ENCODE data around the gene RAI1. TPM values are rescaled to one million over a fixed set of nuclear protein-coding genes. Genes with fewer than 3 reads are reported as not detected.
A peak's percentile ranks its signal among the peaks of the same experiment; 100 is the strongest.

RAI1 gene
- total and polyA plus RNA-seq, 2 of the 13 experiments (the other 11 are each of a cell fraction or from before 2014, with no cell fraction given): 3.4 to 5.2 TPM

DNA sequence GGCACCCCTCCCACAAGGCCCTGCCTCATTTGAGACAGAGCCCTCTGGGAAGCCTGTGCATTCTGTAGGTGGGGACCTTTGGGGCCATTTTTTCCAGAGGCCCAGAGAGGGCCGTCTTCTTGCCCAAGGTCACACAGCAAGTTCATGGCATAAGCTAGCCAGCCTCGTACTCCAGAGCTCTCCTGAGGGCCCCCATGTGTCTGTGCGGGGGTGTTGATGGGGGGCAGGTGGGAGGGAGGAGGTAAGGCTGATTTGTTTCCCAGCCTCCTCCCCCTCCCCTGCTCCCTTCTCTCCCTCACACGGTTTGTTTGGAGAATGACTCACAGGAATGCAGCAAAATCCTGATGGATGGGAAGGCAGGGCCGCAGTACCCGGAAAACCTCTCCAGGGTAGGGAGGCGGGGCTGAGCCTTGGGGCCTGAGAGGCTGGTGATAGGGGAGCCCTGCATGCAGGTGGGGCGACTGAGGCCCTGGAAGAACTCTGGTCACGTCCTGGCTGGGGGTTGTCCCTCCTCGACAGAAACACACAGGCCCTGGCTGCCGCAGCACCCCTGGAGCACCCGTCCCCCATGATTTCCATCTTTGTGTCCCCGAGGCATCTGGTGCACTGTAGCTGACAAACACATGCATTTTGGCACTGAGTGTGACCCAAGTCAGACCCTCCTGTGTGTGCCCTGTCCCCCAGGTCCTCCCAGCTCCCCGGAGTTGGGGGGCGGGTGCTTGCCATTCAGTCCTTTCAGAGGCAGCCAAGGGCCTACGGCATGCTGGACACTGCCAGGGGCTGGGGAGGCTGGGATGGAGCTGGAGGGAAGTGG lies 29.7 kb downstream of the RAI1 start (continued):
- no peak for TF ChIP-seq GLI4 (CRISPR knock-in tag; IDR thresholded peaks at IDR 0.05; ENCODE audit: borderline replicate concordance)
- no peak for TF ChIP-seq CHCHD3 (CRISPR knock-in tag; IDR thresholded peaks at IDR 0.05)
- TF ChIP-seq ZNF317 (CRISPR knock-in tag; IDR thresholded peaks at IDR 0.05): no peak
- TF ChIP-seq, protein P1, sequence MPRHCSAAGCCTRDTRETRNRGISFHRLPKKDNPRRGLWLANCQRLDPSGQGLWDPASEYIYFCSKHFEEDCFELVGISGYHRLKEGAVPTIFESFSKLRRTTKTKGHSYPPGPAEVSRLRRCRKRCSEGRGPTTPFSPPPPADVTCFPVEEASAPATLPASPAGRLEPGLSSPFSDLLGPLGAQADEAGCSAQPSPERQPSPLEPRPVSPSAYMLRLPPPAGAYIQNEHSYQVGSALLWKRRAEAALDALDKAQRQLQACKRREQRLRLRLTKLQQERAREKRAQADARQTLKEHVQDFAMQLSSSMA (CRISPR knock-in tag; IDR thresholded peaks at IDR 0.05): no peak
- TF ChIP-seq GPN1 (CRISPR knock-in tag; IDR thresholded peaks at IDR 0.05; ENCODE audit: borderline replicate concordance): no peak
- TF ChIP-seq, protein P2, sequence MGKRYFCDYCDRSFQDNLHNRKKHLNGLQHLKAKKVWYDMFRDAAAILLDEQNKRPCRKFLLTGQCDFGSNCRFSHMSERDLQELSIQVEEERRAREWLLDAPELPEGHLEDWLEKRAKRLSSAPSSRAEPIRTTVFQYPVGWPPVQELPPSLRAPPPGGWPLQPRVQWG (CRISPR knock-in tag; IDR thresholded peaks at IDR 0.05; ENCODE audit: borderline replicate concordance, low read depth): no peak
- TF ChIP-seq NR2F2 (IDR thresholded peaks at IDR 0.05; ENCODE audit: borderline replicate concordance, low read depth): no peak; the same call in 1 of the 2 replicates
- TF ChIP-seq AGO2 (optimal IDR thresholded peaks at IDR 0.05; ENCODE audit: low read depth, low read length): peak; percentile 58
- TF ChIP-seq, protein P3, sequence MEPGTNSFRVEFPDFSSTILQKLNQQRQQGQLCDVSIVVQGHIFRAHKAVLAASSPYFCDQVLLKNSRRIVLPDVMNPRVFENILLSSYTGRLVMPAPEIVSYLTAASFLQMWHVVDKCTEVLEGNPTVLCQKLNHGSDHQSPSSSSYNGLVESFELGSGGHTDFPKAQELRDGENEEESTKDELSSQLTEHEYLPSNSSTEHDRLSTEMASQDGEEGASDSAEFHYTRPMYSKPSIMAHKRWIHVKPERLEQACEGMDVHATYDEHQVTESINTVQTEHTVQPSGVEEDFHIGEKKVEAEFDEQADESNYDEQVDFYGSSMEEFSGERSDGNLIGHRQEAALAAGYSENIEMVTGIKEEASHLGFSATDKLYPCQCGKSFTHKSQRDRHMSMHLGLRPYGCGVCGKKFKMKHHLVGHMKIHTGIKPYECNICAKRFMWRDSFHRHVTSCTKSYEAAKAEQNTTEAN (CRISPR knock-in tag; conservative IDR thresholded peaks at IDR 0.05): no peak
- TF ChIP-seq ZBTB20 (CRISPR knock-in tag; IDR thresholded peaks at IDR 0.05; ENCODE audit: borderline replicate concordance, low read depth): no peak
- no peak for TF ChIP-seq POLR2AphosphoS2 (IDR thresholded peaks at IDR 0.05; ENCODE audit: low read depth, low read length)
- TF ChIP-seq, protein P4, sequence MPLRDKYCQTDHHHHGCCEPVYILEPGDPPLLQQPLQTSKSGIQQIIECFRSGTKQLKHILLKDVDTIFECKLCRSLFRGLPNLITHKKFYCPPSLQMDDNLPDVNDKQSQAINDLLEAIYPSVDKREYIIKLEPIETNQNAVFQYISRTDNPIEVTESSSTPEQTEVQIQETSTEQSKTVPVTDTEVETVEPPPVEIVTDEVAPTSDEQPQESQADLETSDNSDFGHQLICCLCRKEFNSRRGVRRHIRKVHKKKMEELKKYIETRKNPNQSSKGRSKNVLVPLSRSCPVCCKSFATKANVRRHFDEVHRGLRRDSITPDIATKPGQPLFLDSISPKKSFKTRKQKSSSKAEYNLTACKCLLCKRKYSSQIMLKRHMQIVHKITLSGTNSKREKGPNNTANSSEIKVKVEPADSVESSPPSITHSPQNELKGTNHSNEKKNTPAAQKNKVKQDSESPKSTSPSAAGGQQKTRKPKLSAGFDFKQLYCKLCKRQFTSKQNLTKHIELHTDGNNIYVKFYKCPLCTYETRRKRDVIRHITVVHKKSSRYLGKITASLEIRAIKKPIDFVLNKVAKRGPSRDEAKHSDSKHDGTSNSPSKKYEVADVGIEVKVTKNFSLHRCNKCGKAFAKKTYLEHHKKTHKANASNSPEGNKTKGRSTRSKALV (CRISPR knock-in tag; IDR thresholded peaks at IDR 0.05): no peak
- TF ChIP-seq FOSL1 (CRISPR knock-in tag; IDR thresholded peaks at IDR 0.05; ENCODE audit: borderline replicate concordance): peak; percentile 96
- no peak for TF ChIP-seq ZNF703 (CRISPR knock-in tag; IDR thresholded peaks at IDR 0.05; ENCODE audit: borderline replicate concordance)
- TF ChIP-seq ZNF451 (CRISPR knock-in tag; IDR thresholded peaks at IDR 0.05): no peak
- TF ChIP-seq SUZ12 (IDR thresholded peaks at IDR 0.05; ENCODE audit: low read depth, low read length): no peak
- 0 out of 2 replicates have a peak, but pooled peaks have one; percentile 14 for TF ChIP-seq SIX1 (CRISPR knock-in tag; IDR thresholded peaks at IDR 0.05; ENCODE audit: borderline replicate concordance)
- TF ChIP-seq FOXM1 (CRISPR knock-in tag; IDR thresholded peaks at IDR 0.05): no peak
- TF ChIP-seq REL (CRISPR knock-in tag; conservative IDR thresholded peaks at IDR 0.05): no peak
- TF ChIP-seq ZNF274 (CRISPR knock-in tag; IDR thresholded peaks at IDR 0.05): no peak
- TF ChIP-seq, protein P5, sequence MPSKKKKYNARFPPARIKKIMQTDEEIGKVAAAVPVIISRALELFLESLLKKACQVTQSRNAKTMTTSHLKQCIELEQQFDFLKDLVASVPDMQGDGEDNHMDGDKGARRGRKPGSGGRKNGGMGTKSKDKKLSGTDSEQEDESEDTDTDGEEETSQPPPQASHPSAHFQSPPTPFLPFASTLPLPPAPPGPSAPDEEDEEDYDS (CRISPR knock-in tag; IDR thresholded peaks at IDR 0.05): peak; percentile 33; the same call in 1 of the 2 replicates
- TF ChIP-seq MYC (CRISPR knock-in tag; IDR thresholded peaks at IDR 0.05; ENCODE audit: borderline replicate concordance): peak; percentile 37; the same call in 1 of the 2 replicates
- TF ChIP-seq SP4 (CRISPR knock-in tag; IDR thresholded peaks at IDR 0.05): 0 out of 2 replicates have a peak, but pooled peaks have one; percentile 14
- no peak for TF ChIP-seq FLYWCH1 (CRISPR knock-in tag; IDR thresholded peaks at IDR 0.05)
- no peak for TF ChIP-seq ZNF672 (CRISPR knock-in tag; IDR thresholded peaks at IDR 0.05)
- no peak for TF ChIP-seq ZNF564 (CRISPR knock-in tag; IDR thresholded peaks at IDR 0.05)
- TF ChIP-seq HMG20B (CRISPR knock-in tag; conservative IDR thresholded peaks at IDR 0.05): no peak

Measured in HepG2 (cell line).